ENCODE measurements around the gene ESPL1.
"Not testable (repeated sequence)": the region's sequence is repeated elsewhere in the genome, so short reads cannot be mapped to it uniquely, and the experiment has no call there.

ESPL1 gene

GRCh38 chr12:53306826-53307225 lies 38.7 kb downstream of the ESPL1 start:
- FAIRE-seq, result no peak

GRCh38 chr12:53308276-53308675 lies 40.2 kb downstream of the ESPL1 start:
- no peak for FAIRE-seq

GRCh38 chr12:53313996-53314395 lies 45.9 kb downstream of the ESPL1 start:
- no peak for FAIRE-seq

GRCh38 chr12:53320352-53321195 lies 52.5 kb downstream of the ESPL1 start:
- FAIRE-seq, result no peak

- FAIRE-seq, result no peak
Measured at GRCh38 chr12:53324113-53324778, 56.1 kb downstream of the ESPL1 start.

GRCh38 chr12:53324779-53325510 lies 56.8 kb downstream of the ESPL1 start:
- FAIRE-seq, result no peak

GRCh38 chr12:53325511-53326061 lies 57.5 kb downstream of the ESPL1 start:
- FAIRE-seq, result no peak

GRCh38 chr12:53326460-53327185 lies 58.5 kb downstream of the ESPL1 start:
- no peak for FAIRE-seq

GRCh38 chr12:53327435-53328042 lies 59.4 kb downstream of the ESPL1 start:
- no peak for FAIRE-seq

- no peak for FAIRE-seq
Measured at GRCh38 chr12:53328043-53328435, 59.9 kb downstream of the ESPL1 start.

GRCh38 chr12:53330671-53331070 lies 62.6 kb downstream of the ESPL1 start:
- no peak for FAIRE-seq

GRCh38 chr12:53332339-53332738 lies 64.2 kb downstream of the ESPL1 start:
- not testable (repeated sequence) for FAIRE-seq

GRCh38 chr12:53332744-53333143 lies 64.6 kb downstream of the ESPL1 start:
- FAIRE-seq, result no peak

- no peak for FAIRE-seq
Measured at GRCh38 chr12:53333289-53333688, 65.2 kb downstream of the ESPL1 start.

GRCh38 chr12:53333845-53334244 lies 65.7 kb downstream of the ESPL1 start:
- no peak for FAIRE-seq

- FAIRE-seq, result no peak
Measured at GRCh38 chr12:53334822-53335221, 66.7 kb downstream of the ESPL1 start.

- FAIRE-seq, result no peak
Measured at GRCh38 chr12:53336181-53336681, 68.1 kb downstream of the ESPL1 start, which contains the start of gene SP7. Gene SP7 (minus strand): TSS chr12:53336354. CDS start chr12:53335646, 708 bp downstream.

- no peak for FAIRE-seq
Measured at GRCh38 chr12:53338017-53338416, 69.9 kb downstream of the ESPL1 start.

- no peak for FAIRE-seq
Measured at GRCh38 chr12:53338916-53339315, 70.8 kb downstream of the ESPL1 start.

- FAIRE-seq, result no peak
Measured at GRCh38 chr12:53340398-53340797, 72.3 kb downstream of the ESPL1 start.

Data from A204.1 (cell line).